GM19452 (cell line): Measurements from ENCODE around the gene WDR70.
"Not testable (repeated sequence)": the region's sequence is repeated elsewhere in the genome, so short reads cannot be mapped to it uniquely, and the experiment has no call there.

ENCODE experiments used
- ATAC-seq: cut with Tn5 transposase; IDR thresholded peaks from one replicate; pipeline ENCODE4 v1.9.1; 2021; ENCODE audit not compliant: unreplicated experiment

WDR70 gene

GRCh38 chr5:37628876-37629275 is 249.8 kb downstream of the WDR70 start:
- ATAC-seq = no peak

GRCh38 chr5:37631939-37632338 is 252.8 kb downstream of the WDR70 start:
- ATAC-seq = no peak

- no peak for ATAC-seq
These were observed 258.2 kb downstream of the WDR70 start for GRCh38 chr5:37637165-37637845.

- no peak for ATAC-seq
These were observed 259.8 kb downstream of the WDR70 start for GRCh38 chr5:37638897-37639296.

GRCh38 chr5:37640088-37640487 is 261.0 kb downstream of the WDR70 start:
- no peak for ATAC-seq

GRCh38 chr5:37641933-37642332 is 262.8 kb downstream of the WDR70 start:
- ATAC-seq = no peak

GRCh38 chr5:37645707-37646106 is 266.6 kb downstream of the WDR70 start:
- no peak for ATAC-seq

GRCh38 chr5:37654566-37654965 is 275.4 kb downstream of the WDR70 start:
- not testable (repeated sequence) for ATAC-seq

- no peak for ATAC-seq
These were observed 277.9 kb downstream of the WDR70 start for GRCh38 chr5:37657046-37657445.

- no peak for ATAC-seq
These were observed 279.3 kb downstream of the WDR70 start for GRCh38 chr5:37658440-37658839.

- ATAC-seq = no peak
These were observed 281.2 kb downstream of the WDR70 start for GRCh38 chr5:37660319-37660718.

GRCh38 chr5:37661227-37661920 is 282.3 kb downstream of the WDR70 start:
- ATAC-seq = no peak

GRCh38 chr5:37661951-37662350 is 282.8 kb downstream of the WDR70 start:
- no peak for ATAC-seq

GRCh38 chr5:37662362-37662761 is 283.2 kb downstream of the WDR70 start:
- ATAC-seq = no peak

GRCh38 chr5:37662789-37663485 is 283.8 kb downstream of the WDR70 start:
- ATAC-seq = no peak

GRCh38 chr5:37663538-37663937 is 284.4 kb downstream of the WDR70 start:
- no peak for ATAC-seq

- ATAC-seq = no peak
These were observed 285.4 kb downstream of the WDR70 start for GRCh38 chr5:37664551-37664950.

GRCh38 chr5:37665272-37665671 is 286.2 kb downstream of the WDR70 start:
- ATAC-seq = no peak

- ATAC-seq = no peak
These were observed 286.8 kb downstream of the WDR70 start for GRCh38 chr5:37665889-37666288.

- ATAC-seq = no peak
These were observed 288.3 kb downstream of the WDR70 start for GRCh38 chr5:37667430-37667829.

GRCh38 chr5:37667846-37668245 is 288.7 kb downstream of the WDR70 start:
- ATAC-seq = no peak

GRCh38 chr5:37668524-37669047 is 289.5 kb downstream of the WDR70 start:
- no peak for ATAC-seq
